ENCODE data around the gene PCDH15.

PCDH15 gene

DNA sequence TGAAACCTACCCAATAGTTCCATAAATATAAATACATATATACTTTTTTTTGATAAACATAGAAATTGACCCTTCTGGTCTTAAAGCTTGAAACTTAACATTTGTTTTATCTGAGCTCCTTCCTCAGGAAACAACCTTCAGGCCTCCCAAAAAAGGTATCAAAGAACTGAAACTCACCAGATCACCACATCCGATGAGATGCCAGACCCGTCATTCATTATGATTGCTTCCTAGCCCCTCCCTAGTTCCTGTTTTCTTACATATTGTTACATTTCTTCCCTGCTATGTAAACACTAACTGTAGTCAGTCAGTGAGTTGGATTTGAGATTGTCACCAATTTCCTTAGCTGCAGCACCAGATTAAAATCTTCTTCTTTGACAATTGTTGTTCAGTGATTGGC, 663.6 kb downstream of the PCDH15 start:
- no peak for DNase-seq (ENCODE audit: low read depth in 2 of 3, low spot score in 1 of 3)

- DNase-seq (ENCODE audit: low read depth in 2 of 3, low spot score in 1 of 3), result no peak
These were observed 667.8 kb downstream of the PCDH15 start for GRCh38 chr10:54133203-54133602.

DNA sequence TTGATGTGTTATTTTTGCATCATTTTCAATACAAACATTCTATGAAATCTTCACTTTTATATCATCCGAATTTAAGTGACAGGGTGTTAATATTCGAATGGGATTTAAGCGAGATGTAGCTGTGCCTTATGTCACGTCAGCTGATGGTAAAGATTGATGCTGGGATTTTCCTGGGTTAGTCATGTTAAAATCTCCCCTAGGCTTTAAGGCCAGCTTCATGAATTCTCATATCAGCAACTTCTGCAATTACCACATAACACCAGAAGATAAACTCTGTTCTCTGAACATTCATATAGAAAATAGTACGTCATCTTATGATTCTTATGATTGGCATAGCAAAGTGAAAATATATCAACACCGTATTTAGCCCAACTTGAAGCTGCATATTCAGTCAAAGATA, 669.2 kb downstream of the PCDH15 start:
- DNase-seq (ENCODE audit: low read depth in 2 of 3, low spot score in 1 of 3), result no peak

- no peak for DNase-seq (ENCODE audit: low read depth in 2 of 3, low spot score in 1 of 3)
These were observed 670.6 kb downstream of the PCDH15 start for GRCh38 chr10:54130394-54130793.

GRCh38 chr10:54125098-54125747, 675.8 kb downstream of the PCDH15 start:
- no peak for DNase-seq (ENCODE audit: low read depth in 2 of 3, low spot score in 1 of 3)

- no peak for DNase-seq (ENCODE audit: low read depth in 2 of 3, low spot score in 1 of 3)
These were observed 676.7 kb downstream of the PCDH15 start for GRCh38 chr10:54124209-54124885.

DNA sequence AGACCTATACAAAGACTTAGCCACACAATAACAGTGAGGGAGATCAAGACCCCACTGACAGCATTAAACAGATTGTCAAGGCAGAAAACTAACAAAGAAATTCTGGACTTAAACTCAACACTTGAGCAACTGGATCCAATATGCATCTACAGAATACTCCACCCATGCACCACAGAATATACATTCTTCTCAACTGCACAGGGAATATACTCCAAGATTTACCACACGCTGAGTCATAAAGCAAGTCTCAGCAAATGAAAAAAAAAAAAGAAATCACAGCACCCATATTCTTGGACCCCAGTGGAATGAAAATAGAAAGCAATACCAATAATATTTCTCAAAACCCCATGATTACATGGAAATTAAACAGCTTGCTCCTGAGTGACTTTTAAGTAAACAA, 680.2 kb downstream of the PCDH15 start:
- DNase-seq (ENCODE audit: low read depth in 2 of 3, low spot score in 1 of 3), result no peak

DNA sequence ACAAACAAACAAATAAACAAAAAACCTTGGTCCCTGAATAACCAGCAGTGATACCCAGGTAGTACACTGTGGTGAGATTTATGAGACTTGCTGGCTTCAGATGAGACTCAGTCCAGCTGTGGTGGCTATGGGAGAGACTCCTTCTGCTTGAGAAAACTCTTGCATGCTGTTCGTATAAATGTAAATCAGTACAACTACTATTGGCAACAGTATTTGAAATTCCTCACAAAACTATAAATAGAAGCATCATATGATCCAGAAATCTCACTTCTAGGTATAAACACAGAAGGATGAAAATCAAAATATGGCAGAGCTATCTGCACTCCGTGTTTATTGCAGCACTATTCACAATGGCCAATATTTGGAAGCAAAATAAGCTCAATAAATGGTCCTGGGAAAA, 692.1 kb downstream of the PCDH15 start:
- no peak for DNase-seq (ENCODE audit: low read depth in 2 of 3, low spot score in 1 of 3)

- DNase-seq (ENCODE audit: low read depth in 2 of 3, low spot score in 1 of 3), result no peak
These were observed 704.1 kb downstream of the PCDH15 start for GRCh38 chr10:54096892-54097291.

DNA sequence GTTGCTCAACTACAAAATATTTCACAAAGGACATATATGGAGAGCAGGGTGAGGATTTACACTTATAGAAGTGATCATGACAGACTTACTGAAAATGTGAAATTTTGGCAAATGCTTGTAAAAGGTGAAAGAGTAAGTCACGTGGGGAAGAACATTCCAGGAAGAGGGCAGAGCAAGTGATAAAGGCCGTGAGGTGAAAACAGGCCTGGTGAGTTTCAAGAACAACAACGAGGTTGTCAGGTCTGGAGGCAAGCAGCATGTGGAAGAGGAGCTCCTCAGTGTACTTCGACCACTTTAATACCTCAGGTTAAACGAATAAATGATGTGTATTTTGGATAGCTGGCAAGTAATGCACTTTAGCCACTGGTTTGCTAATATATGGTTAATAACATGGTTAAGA, 706.7 kb downstream of the PCDH15 start:
- DNase-seq (ENCODE audit: low read depth in 2 of 3, low spot score in 1 of 3), result no peak

- no peak for DNase-seq (ENCODE audit: low read depth in 2 of 3, low spot score in 1 of 3)
These were observed 709.8 kb downstream of the PCDH15 start for GRCh38 chr10:54091237-54091636.

- no peak for DNase-seq (ENCODE audit: low read depth in 2 of 3, low spot score in 1 of 3)
These were observed 719.1 kb downstream of the PCDH15 start for GRCh38 chr10:54081950-54082349.

- no peak for DNase-seq (ENCODE audit: low read depth in 2 of 3, low spot score in 1 of 3)
These were observed 733.7 kb downstream of the PCDH15 start for GRCh38 chr10:54067361-54067760.

- no peak for DNase-seq (ENCODE audit: low read depth in 2 of 3, low spot score in 1 of 3)
These were observed 734.4 kb downstream of the PCDH15 start for GRCh38 chr10:54066646-54067045.

- no peak for DNase-seq (ENCODE audit: low read depth in 2 of 3, low spot score in 1 of 3)
These were observed 735.9 kb downstream of the PCDH15 start for GRCh38 chr10:54065106-54065505.

- no peak for DNase-seq (ENCODE audit: low read depth in 2 of 3, low spot score in 1 of 3)
These were observed 736.8 kb downstream of the PCDH15 start for GRCh38 chr10:54064215-54064614.

DNA sequence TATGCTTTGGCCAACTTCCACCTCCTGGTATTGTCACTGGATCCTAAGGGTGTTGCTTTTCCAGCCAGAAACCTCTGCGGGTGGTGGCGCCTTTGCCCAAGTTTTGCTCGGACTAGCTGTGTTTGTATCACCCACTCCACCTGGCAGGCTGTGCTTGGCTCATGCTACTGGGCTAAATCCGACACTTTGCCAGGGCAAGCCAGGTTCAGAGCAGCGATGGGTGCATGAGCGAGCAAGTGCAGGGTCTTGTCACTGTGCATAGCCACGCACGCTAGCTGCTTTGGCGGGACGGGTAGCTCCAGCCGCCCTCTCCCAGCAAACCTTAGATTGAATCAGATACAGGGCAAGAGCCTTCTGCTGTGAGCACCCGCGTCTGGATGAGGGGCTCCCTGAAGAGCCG, 737.5 kb downstream of the PCDH15 start:
- DNase-seq (ENCODE audit: low read depth in 2 of 3, low spot score in 1 of 3), result no peak

- DNase-seq (ENCODE audit: low read depth in 2 of 3, low spot score in 1 of 3), result no peak
These were observed 740.5 kb downstream of the PCDH15 start for GRCh38 chr10:54060572-54060971.

DNA sequence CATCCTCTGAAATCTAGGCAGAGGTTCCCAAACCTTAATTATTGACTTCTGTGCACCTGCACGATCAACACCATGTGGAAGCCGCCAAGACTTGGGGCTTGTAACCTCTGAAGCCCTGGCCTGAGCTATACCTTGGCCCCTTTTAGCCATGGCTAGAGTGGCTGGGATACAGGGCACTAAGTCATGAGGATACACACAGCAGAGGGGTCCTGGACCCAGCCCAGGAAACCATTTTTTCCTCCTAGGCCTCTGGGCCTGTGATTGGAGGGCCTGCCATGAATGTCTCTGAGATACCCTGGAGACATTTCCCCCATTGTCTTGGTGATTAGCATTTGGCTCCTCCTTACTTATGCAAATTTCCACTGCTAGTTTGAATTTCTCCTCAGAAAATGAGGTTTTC, 743.7 kb downstream of the PCDH15 start:
- DNase-seq (ENCODE audit: low read depth in 2 of 3, low spot score in 1 of 3), result no peak

DNA sequence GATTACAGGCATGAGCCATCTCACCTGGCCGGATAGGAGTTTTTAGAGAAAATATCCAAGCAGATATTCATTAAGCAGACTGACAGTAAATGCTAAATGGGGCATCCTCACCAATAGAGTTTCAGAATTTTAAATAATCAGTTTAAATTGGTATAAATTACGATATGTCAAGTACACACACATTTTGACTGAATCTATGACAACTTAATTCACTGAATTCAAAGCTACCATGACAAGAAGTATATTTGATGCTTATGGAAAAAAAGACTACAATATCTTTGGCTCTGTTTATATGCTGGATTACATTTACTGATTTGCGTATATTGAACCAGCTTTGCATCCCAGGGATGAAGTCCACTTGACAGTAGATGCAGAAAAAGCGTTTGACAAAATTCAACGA, 774.7 kb downstream of the PCDH15 start:
- DNase-seq (ENCODE audit: low read depth in 2 of 3, low spot score in 1 of 3), result no peak

GRCh38 chr10:54011117-54011516, 789.9 kb downstream of the PCDH15 start:
- no peak for DNase-seq (ENCODE audit: low read depth in 2 of 3, low spot score in 1 of 3)

DNA sequence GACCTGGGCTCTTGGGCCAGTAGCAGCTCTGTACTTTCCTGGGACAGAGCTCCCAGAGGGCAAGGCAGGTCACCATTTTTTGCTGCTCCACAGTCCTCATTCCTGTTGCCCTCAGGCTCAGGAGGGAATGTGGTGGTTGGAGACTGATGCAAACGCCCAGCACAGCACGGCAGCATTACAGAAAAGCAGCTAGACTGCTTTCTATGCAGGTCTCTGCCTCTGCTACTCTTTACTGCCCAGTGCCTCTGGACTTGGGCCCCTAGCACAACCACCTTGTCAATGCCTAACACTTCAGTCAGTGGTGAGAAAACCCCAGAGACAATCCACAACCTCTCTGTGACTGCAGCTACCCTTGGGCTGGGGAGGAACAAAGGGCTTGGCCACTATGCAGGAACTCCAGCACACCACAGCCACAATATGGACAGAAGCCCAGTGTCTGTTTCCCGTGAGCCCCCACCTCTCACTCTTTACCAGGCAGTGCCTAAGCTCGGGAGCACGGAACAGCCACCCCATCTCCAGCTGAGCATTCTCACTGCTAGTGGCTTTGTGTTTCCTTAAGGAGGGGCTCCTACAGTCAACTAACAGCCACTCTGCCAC, 790.6 kb downstream of the PCDH15 start:
- DNase-seq (ENCODE audit: low read depth in 2 of 3, low spot score in 1 of 3), result no peak

GRCh38 chr10:54009672-54010071, 791.4 kb downstream of the PCDH15 start:
- DNase-seq (ENCODE audit: low read depth in 2 of 3, low spot score in 1 of 3), result no peak
